H1 (cell line): ENCODE data around the gene ADAMTS4. TPM values are rescaled to one million over a fixed set of nuclear protein-coding genes. Genes with fewer than 3 reads are reported as not detected.
A peak's percentile ranks its signal among the peaks of the same experiment; 100 is the strongest.

ENCODE experiments used
- CBX5 ChIP-seq: fragments of 300-800, 300-1000 bp; sonication (generic); IDR thresholded peaks from 2 replicates; pipeline ENCODE4 v1.7.1; 2016; ENCODE audit warnings: antibody characterized with exemption, low read length, low read depth
- CHD1 ChIP-seq: IDR thresholded peaks from 2 replicates; pipeline ENCODE4 v1.6.1; 2012; ENCODE audit warnings: low read depth, low read length, improper control_type of control experiment
- CHD7 ChIP-seq: fragments of 300-600 bp; sonication (generic); IDR thresholded peaks from 2 replicates; pipeline ENCODE4 v1.7.1; 2012; ENCODE audit warnings: low read length, moderate library complexity, mild to moderate bottlenecking, inconsistent platforms; ENCODE audit not compliant: insufficient replicate concordance
- GABPA ChIP-seq: IDR thresholded peaks from 2 replicates; pipeline ENCODE4 v1.6.1; 2011; ENCODE audit warnings: mild to moderate bottlenecking, low read length, moderate library complexity, borderline replicate concordance; ENCODE audit not compliant: insufficient read depth
- KDM4A ChIP-seq: IDR thresholded peaks from one replicate; pipeline ENCODE4 v1.7.1; 2012; ENCODE audit warnings: low read depth, mild to moderate bottlenecking, moderate library complexity, low read length, inconsistent platforms; ENCODE audit not compliant: severe bottlenecking
- SAP30 ChIP-seq: fragments of 300-600 bp; sonication (generic); IDR thresholded peaks from 2 replicates; pipeline ENCODE4 v1.7.1; 2012; ENCODE audit warnings: low read length, moderate library complexity, mild to moderate bottlenecking, inconsistent platforms; ENCODE audit not compliant: insufficient read depth, insufficient replicate concordance
- SUZ12 ChIP-seq: fragments of 200-600 bp; sonication (generic); IDR thresholded peaks from 2 replicates; pipeline ENCODE4 v1.6.1; 2012; ENCODE audit warnings: mild to moderate bottlenecking, inconsistent platforms, low read length, moderate library complexity, mixed read lengths
- TBP ChIP-seq: IDR thresholded peaks from 2 replicates; pipeline ENCODE4 v1.6.1; 2011; ENCODE audit warnings: low read depth, low read length, improper control_type of control experiment
- USF2 ChIP-seq: IDR thresholded peaks from 2 replicates; pipeline ENCODE4 v1.6.1; 2011; ENCODE audit warnings: low read length, improper control_type of control experiment
- polyA plus RNA-seq, 7 experiments: library from polyadenylated mRNA; depleted of rRNA in 3 of 7; stranded (reverse) in 5 of 7; unstranded in 2 of 7; fragments of >200 nt in 5 of 7; fragments of 200-250 nt in 2 of 7; gene quantifications; 1 replicate in 5 of 7; 2 replicates in 1 of 7; 4 replicates in 1 of 7; pipeline versions ENCODE4 v1.2.1 to v1.2.3, GENCODE V29; 2011 to 2013; ENCODE audit warnings: missing spikeins in 2 of 7, mixed read lengths in 2 of 7
- total RNA-seq: library from RNA; stranded (reverse); fragmentation: NEBNext Ultra II Directional; extraction: Animal tissue kit (Norgen Biotek cat#: 25700); gene quantifications from 2 replicates; pipeline ENCODE4 v1.2.1, GENCODE V29; 2021

The ADAMTS4 gene
- total and polyA plus RNA-seq, 2 of the 8 experiments (the other 6 are each of a cell fraction or from before 2014, with no cell fraction given), result 4.6 to 7.2 TPM

DNA sequence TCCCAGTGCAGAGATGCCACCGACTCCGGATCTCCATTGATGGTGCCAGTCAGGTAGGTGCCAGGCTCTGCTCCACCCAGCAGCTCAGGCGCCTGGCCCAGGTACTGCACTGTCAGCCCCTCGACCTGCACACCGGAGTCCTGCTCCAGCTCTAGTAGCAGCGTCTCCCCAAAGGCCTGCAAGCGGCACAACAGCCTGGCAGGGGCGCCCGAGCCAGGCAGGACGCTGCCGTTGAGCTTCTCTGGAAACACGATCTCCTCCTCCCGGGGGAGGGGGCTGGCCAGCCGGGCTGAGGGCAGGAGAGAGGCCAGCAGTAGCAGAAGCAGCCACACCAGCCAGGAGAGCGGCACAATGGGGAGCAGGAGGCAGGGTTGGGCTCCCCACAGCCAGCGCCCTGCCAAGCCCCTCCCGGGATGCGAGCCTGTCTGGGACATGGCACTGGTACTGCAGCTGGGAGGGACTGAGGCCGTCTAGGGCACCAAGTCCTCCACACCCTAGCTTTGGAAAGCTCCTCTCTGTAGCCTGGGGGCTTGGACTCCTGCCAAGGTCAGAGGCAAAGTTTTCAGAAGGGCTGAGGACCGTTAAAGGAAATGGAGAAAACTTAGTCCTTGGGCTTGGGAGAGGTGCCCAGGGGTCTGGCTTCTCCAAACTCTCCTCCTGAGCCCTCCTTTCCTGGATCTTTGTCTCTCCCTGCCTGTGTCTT lies 509 bp downstream of the ADAMTS4 start (continued):
- TF ChIP-seq CHD7, result no peak
- TF ChIP-seq CHD1, result no peak
- TF ChIP-seq USF2, result no peak
- no peak for TF ChIP-seq SAP30
- TF ChIP-seq GABPA, result no peak
- TF ChIP-seq SUZ12, result no peak
- peak; percentile 36; the same call in 1 of the 2 replicates for TF ChIP-seq TBP
- no peak for TF ChIP-seq CBX5
- TF ChIP-seq KDM4A, result no peak
